ENCODE results near the gene LRRC32.

The LRRC32 gene

GRCh38 chr11:76676636-76677457, 6.3 kb upstream of the LRRC32 start:
- DNase-seq = no peak

DNA sequence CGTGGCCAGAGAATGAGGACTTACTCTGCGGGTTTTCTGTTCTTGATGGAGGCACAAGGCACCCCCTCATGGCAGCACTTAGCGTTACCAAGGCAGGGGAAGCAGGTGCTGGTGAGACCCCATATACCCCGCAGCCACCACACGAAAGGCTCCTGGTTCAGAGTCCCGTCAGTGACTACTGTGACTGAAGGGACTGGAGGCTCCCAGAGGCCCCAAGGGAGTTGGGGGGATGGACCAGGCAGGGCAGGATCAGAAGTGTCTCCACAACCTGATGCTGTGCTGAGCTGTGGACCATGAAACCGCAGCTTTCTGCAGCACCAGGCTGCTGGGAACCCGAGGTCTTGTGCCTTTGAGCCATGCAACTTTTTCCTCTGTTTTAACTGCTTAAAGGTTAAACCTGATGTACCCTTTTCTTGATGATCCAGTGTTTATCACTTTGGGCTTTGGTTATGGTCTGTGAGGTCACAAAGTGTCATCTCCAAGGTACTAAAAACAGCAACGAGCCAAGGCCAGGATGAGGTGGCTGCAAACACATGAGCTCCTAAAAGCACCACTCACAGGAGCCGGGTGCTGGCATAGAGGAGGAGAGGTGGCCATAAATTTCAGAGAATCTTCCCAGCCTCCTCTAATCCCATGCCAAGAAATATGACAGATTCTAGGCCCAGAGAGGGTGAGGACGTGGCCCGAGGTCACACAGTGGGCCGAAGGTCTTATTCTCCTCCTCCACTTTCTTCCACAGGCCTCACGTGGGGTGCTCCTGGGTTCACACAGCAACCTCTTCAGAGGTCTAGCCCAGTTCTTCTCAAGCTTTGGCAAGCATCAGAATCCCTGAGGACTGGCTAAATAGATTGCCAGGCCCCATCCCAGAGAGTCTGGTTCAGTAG, 4.2 kb upstream of the LRRC32 start:
- DNase-seq = no peak

DNA sequence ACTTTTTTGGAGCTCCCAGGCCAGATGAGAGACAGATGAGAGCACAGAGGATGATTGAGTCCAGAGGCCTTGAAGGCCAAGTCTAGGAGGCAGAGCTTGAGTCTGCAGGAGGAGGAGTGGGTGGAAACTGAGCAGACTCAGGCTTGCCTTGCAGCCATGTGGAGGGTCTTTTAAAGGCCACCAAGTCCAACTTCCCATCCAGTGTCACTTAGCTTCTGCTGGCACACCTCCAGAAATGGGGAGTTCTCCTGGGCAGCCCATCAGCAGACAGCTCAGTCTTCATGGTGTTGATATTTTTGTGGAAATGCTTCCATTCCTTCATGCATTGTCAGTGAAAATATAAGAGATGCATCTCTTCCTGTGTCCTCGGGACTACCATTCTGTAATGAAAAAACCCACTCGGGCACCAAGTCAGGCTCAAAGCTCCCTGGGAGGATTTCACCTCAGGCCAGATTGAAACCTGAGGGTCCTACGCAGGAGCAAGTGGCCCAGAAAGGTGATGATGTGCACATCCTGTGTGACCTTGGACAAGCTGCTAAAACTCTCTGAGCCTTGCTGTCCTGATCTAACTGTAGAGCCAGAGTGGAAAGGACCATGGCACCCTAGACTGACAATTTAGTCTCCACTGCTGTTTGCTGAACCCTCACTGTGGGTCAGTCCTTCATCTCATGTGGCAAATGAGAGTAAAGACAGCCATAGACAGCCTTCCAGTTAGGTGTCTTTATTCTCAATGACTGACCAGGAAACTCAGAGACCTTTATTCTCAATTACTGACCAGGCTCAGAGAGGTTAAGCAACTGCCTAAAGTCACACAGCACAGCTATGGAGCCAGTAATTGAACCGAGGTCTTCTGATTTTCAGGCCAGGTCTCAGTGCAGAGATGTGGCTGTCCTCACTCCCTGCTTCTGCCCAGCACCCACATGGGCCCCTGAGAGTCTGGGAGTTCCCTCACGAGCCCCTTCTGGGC, 2.9 kb upstream of the LRRC32 start:
- DNase-seq = no peak

DNA sequence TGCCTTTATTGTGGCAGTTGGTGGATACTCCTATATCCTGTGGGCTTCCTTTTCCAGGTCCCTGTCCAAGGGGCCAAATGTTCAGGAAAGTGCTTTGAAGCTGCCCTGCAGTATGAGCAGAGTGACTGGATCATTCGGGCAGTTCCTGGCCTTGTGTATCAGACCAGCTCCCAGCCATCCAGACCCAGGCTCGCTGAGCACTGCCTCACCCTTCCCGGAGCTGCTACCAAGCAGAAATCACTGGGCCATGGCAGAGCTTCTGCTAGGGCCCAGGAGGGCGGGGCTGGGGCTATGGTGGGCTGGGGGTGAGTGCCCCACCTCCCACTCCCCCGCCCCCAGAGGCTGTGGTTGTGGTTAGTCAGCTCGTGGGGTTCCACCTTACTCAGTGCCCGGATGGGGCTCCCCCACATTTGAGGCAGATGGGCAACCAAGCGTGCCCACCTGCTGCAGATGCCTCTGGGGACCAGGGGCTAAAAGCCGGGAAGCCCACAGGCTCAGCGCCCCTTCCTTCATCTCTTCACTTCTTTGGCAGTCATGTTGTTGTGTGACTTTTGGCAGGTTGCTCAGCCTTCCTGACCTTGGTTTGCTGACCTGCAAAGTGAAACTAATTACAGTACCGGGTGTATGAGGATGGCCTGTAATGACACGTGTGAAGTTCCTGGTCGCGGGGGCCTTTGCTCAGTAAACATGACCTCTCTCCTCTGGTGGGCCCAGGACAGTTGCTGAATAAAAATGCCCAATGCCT, 2.1 kb upstream of the LRRC32 start:
- DNase-seq = no peak

- no peak for DNase-seq
Measured at GRCh38 chr11:76671626-76672309, 1.2 kb upstream of the LRRC32 start.

- no peak for DNase-seq
Measured at GRCh38 chr11:76671237-76671592, 668 bp upstream of the LRRC32 start.

DNA sequence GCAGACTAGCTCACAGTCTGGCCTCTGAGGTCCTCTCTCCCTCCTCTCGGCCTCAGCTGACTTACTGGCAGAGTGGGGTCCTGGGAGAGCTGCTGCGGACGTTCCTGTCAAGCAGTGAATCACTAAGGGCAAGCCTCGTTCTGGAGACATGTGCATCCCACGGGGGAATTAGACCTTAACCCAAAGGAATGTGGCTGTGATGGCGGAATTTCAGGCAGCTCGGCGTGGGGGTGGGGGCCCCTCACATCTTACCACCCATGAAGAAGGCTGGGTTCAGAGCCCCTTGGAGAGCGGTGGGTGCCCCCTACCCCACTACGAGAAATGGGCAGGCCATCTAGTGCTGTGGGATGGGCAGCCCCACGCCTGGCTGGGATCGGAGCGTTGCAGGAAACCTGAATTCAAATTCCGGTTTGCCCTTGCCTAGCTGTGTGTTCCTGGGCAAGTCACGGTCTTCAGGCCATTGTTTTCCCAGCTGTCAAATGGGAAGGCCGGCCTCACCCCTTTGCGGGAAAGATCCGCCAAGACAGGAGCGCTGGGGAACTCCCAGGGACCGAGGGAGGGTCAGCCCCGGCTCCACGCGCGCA, 554 bp downstream of the LRRC32 start:
- DNase-seq = no peak

- no peak for DNase-seq
Measured at GRCh38 chr11:76668362-76669155, 2.0 kb downstream of the LRRC32 start.

DNA sequence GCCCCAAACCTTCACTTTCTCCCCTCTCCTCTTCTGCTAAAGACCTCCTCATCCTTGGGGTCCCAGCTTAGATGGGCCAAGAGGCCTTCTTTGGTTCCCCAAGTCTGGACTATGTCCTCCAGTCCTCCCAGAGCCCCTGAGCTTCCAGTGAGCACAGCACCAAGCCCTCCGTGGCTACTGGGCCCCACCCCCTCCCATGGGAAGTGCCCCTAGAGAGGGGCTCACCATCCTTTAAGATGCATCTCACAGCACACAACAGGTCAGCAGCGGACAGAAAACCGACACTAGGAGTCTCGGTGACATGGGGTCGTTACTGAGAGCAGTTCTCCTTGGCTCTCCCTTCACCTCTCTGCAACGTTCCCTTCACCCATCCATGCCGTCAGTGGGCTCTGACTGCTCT, 2.7 kb downstream of the LRRC32 start:
- DNase-seq = no peak

DNA sequence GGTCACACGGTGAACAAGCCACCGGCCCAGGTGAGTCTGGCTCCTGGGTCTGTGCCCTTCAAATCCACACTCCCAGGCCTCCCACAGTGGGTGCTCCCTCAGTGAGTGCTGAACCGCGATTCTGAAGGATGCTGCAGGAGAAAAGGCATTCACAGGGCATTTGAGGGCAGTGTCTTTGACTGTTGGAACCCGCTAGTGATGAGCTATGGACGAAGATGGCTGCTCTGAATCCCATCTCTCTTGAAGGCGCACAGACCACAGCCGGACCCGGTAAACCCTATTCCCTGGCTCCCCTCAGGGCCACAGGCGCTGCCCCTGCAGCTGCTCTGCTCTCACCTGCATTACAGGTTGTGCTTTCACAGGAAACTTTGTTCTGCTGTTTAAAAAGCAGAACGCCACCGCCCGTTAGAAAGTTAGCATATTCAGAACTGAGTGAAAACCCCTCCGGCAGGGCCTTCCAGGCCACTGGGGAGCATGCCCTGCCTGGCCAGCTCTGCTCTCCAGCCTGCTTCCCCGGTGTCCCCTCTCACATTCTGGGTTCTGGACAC, 3.2 kb downstream of the LRRC32 start:
- DNase-seq = no peak

GRCh38 chr11:76666830-76667229, 3.7 kb downstream of the LRRC32 start:
- DNase-seq = no peak

GRCh38 chr11:76666408-76666807, 4.1 kb downstream of the LRRC32 start:
- DNase-seq = no peak

DNA sequence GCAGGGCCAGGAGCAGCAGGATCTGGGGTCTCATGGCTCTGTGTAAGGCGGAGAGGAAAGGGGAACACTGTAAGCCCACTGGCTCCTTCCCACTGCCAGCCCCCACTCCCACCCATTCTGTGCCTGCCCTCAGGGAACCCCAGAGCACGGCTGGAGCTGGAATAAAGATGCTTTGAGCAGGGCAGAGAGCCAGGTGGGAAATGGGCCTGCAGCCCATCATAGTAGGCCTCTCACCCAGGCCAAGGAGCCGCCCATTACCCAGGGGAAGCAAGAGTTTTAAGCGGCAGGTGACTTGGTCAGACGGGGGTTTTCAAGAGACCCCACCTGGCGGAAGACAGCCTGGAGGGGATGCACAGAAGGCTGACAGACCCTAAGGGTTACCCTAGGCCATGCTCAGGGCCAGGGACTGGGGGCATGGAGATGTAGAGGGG, 4.6 kb downstream of the LRRC32 start:
- DNase-seq = no peak

GRCh38 chr11:76665172-76665571, 5.4 kb downstream of the LRRC32 start:
- no peak for DNase-seq

DNA sequence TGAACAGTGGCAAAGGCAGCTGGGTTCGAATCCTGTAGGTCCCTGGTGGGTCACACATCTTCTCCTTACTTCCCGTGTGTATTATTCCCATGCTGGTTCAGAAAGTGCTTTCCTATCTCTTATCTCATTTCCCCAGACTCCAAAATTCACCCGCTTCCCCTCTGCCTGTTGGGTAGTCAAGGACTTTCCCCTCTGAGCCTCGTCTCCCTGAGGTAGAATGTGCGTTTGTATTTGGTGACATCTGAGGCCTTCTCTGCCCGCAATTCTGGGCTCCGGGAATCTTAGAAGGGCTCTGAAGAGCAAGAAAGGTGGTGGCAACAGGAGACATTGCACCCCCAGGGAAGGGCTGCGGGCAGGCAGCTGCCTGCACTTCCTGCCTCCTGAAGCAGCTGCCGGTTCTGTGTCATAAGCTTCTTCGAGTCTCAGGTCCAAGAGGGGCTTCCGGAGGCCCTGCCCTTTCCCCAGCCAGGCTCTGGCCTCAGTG, 5.9 kb downstream of the LRRC32 start:
- no peak for DNase-seq

DNA sequence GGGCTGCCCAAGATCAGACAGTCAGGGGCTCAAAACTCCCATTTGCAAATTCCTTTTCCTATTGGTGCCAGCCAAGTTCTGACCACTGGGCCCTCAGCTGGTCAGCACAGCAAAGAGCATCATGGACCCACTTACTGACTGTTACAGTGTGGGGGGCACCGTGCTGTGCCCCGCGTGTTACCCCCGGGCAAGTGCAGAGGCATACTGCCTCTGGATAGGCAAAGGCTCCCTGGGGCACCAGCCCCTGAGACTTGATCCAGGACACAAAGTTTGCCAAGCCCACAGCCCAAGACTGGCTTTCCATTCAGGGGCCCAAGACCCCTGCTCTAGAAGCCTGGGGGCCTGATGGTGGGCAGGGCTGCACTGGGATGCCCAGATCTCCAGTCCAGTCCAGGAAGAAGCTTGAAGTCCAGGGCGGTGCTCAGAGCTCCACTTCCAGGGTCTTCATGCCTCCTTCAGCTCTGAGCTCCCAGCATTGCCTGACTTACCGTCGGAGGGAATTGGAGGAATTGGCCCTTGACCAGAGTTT, 6.6 kb downstream of the LRRC32 start:
- DNase-seq = no peak

- no peak for DNase-seq
Measured at GRCh38 chr11:76663486-76663810, 7.1 kb downstream of the LRRC32 start.

DNA sequence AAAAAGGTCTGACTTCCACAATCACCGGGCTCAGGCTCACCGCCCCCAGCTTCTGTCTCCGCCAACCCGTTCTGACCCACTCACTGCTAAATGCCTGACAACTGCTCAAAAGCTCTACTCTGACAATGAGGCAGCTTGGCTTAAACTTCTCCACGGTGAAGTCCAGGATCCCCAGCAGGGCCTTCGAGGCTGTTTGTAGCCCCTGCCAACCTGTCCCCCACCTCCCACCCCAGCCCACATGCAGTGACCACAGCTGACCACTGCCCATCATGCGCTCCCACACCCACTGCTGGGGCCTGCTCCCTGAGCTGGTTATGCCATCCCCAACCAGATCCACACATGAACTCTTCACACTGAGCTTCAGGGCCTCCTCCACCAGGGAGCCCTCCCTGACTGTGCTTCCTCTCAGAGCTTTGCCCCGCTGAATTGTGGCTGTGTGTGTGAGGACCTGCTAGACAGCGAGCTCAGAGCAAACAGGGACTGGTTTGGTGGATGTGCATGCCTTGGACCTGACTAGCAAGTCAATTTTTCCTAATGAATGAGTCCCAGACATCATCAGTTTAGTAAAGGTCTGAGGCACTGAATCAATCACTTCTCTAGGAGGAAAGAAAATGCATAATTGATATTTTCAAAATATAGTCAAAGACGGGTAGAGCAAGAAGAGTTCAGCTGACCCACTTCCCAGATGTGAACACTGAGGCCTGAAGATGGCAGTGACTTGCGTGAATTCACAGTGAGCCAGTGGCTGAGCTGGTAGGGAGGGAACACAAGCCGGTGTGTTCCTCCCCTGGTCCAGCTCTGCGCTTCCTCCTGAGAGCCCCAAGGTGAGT, 7.7 kb downstream of the LRRC32 start:
- DNase-seq = no peak

Measured in NCI-H1105 treated with DMSO at 0.1 percent for 48 hours (cell line).